ENCODE results near the gene RSKR.
"Not testable (repeated sequence)": the region's sequence is repeated elsewhere in the genome, so short reads cannot be mapped to it uniquely, and the experiment has no call there.

Gene RSKR

GRCh38 chr17:28622186-28622585 is 8.2 kb upstream of the RSKR start:
- no peak for DNase-seq (ENCODE audit: low read depth, low spot score)

- DNase-seq (ENCODE audit: low read depth, low spot score): no peak
These were observed 6.0 kb upstream of the RSKR start for GRCh38 chr17:28620010-28620409.

- DNase-seq (ENCODE audit: low read depth, low spot score): no peak
These were observed 4.5 kb upstream of the RSKR start for GRCh38 chr17:28618464-28618863.

- no peak for DNase-seq (ENCODE audit: low read depth, low spot score)
These were observed 2.3 kb upstream of the RSKR start for GRCh38 chr17:28616281-28616680.

GRCh38 chr17:28615260-28615940 is 1.4 kb upstream of the RSKR start:
- no peak for DNase-seq (ENCODE audit: low read depth, low spot score)

- peak; percentile 18 for DNase-seq (ENCODE audit: low read depth, low spot score)
These were observed 781 bp downstream of the RSKR start for GRCh38 chr17:28612936-28613872.

- DNase-seq (ENCODE audit: low read depth, low spot score): no peak
These were observed 1.5 kb downstream of the RSKR start for GRCh38 chr17:28612531-28612930.

- DNase-seq (ENCODE audit: low read depth, low spot score): no peak
These were observed 3.6 kb downstream of the RSKR start for GRCh38 chr17:28610376-28610775.

GRCh38 chr17:28604031-28604430 is 10.0 kb downstream of the RSKR start:
- not testable (repeated sequence) for DNase-seq (ENCODE audit: low read depth, low spot score)

- peak; percentile 26 for DNase-seq (ENCODE audit: low read depth, low spot score)
These were observed 14.4 kb downstream of the RSKR start for GRCh38 chr17:28599311-28600184.

- peak; percentile 70 for DNase-seq (ENCODE audit: low read depth, low spot score)
These were observed 15.1 kb downstream of the RSKR start, which contains the start of gene SPAG5 for GRCh38 chr17:28598799-28599310. SPAG5 (minus strand) TSS chr17:28599025; CDS start chr17:28598946, 79 bp downstream.

- no peak for DNase-seq (ENCODE audit: low read depth, low spot score)
These were observed 15.6 kb downstream of the RSKR start for GRCh38 chr17:28598389-28598788.

- no peak for DNase-seq (ENCODE audit: low read depth, low spot score)
These were observed 16.2 kb downstream of the RSKR start for GRCh38 chr17:28597606-28598383.

- no peak for DNase-seq (ENCODE audit: low read depth, low spot score)
These were observed 21.7 kb downstream of the RSKR start for GRCh38 chr17:28592260-28592659.

- DNase-seq (ENCODE audit: low read depth, low spot score): no peak
These were observed 28.1 kb downstream of the RSKR start for GRCh38 chr17:28585851-28586250.

GRCh38 chr17:28584434-28584833 is 29.6 kb downstream of the RSKR start:
- no peak for DNase-seq (ENCODE audit: low read depth, low spot score)

- DNase-seq (ENCODE audit: low read depth, low spot score): no peak
These were observed 31.5 kb downstream of the RSKR start for GRCh38 chr17:28582513-28582912.

- no peak for DNase-seq (ENCODE audit: low read depth, low spot score)
These were observed 33.0 kb downstream of the RSKR start for GRCh38 chr17:28580959-28581358.

GRCh38 chr17:28579526-28579925 is 34.5 kb downstream of the RSKR start:
- DNase-seq (ENCODE audit: low read depth, low spot score): no peak
